GM23338 (cell line): ENCODE data around the gene LMAN2L.

Experiments used
- CREB1 ChIP-seq: fragments of 250-450 bp; sonication (Bioruptor Pico); IDR thresholded peaks from 2 replicates; pipeline ENCODE4 v1.5.0; 2020; ENCODE audit warnings: low read depth, mild to moderate bottlenecking, moderate library complexity
- EZH2 ChIP-seq: fragments of 200-600 bp; sonication (generic); IDR thresholded peaks from one replicate; pipeline ENCODE4 v1.8.0; 2017; ENCODE audit warnings: antibody characterized with exemption, mild to moderate bottlenecking, low read depth; ENCODE audit not compliant: unreplicated experiment
- EZH2phosphoT487 ChIP-seq: fragments of 200-600 bp; sonication (generic); IDR thresholded peaks from one replicate; pipeline ENCODE4 v1.8.1; 2018; ENCODE audit warnings: antibody characterized with exemption; ENCODE audit not compliant: unreplicated experiment
- JUNB ChIP-seq: IDR thresholded peaks from one replicate; pipeline ENCODE4 v1.6.1; 2016; ENCODE audit warnings: antibody characterized with exemption; ENCODE audit not compliant: unreplicated experiment
- POLR2AphosphoS5 ChIP-seq: IDR thresholded peaks from 2 replicates; pipeline ENCODE4 v1.6.1; 2016; ENCODE audit warnings: antibody characterized with exemption, low read depth
- ZNF114 ChIP-seq: fragments of 250-450 bp; sonication (Bioruptor Pico); IDR thresholded peaks from 2 replicates; pipeline ENCODE4 v1.5.0; 2020; ENCODE audit warnings: mild to moderate bottlenecking, moderate library complexity
- ZNF331 ChIP-seq: fragments of 250-450 bp; sonication (Bioruptor Pico); IDR thresholded peaks from 2 replicates; pipeline ENCODE4 v1.5.0; 2020; ENCODE audit warnings: low read depth, mild to moderate bottlenecking, moderate library complexity
- TF ChIP-seq, protein P1 (sequence below): IDR thresholded peaks from one replicate; pipeline ENCODE4 v1.6.1; 2018; ENCODE audit warnings: antibody characterized with exemption; ENCODE audit not compliant: unreplicated experiment
- TF ChIP-seq, protein P2 (sequence below), 2 experiments: fragments of 200-600 bp in 1 of 2; sonication (generic) in 1 of 2; conservative IDR thresholded peaks; 2 replicates each; pipeline versions ENCODE4 v1.5.1 to v1.6.1; 2016 to 2017; ENCODE audit warnings: antibody characterized with exemption in 2 of 2, low read depth in 2 of 2, mild to moderate bottlenecking in 2 of 2, moderate library complexity in 1 of 2
- TF ChIP-seq, protein P3 (sequence below): IDR thresholded peaks from 2 replicates; pipeline ENCODE4 v1.6.1; 2016; ENCODE audit warnings: antibody characterized with exemption
- TF ChIP-seq, protein P4 (sequence below): fragments of 250-450 bp; sonication (Bioruptor Pico); IDR thresholded peaks from 2 replicates; pipeline ENCODE4 v1.5.0; 2020; ENCODE audit warnings: mild to moderate bottlenecking, moderate library complexity

DNA sequence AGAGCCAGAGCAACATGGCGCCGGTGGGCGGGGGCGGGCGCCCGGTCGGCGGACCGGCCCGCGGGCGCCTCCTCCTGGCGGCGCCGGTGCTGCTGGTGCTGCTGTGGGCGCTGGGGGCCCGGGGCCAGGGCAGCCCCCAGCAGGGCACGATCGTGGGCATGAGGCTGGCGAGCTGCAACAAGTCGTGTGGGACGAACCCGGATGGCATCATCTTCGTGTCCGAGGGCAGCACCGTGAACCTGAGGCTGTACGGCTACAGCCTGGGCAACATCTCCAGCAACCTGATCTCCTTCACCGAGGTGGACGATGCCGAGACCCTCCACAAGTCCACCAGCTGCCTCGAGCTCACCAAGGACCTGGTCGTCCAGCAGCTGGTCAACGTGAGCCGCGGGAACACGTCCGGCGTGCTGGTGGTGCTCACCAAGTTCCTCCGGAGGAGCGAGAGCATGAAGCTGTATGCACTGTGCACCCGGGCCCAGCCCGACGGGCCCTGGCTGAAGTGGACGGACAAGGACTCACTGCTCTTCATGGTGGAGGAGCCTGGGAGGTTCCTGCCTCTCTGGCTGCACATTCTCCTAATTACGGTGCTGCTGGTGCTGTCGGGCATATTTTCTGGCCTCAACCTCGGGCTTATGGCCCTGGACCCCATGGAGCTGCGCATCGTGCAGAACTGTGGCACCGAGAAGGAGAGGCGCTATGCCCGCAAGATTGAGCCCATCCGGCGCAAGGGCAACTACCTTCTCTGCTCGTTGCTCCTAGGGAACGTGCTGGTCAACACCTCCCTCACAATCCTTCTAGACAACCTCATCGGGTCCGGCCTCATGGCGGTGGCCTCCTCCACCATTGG, 21.3 kb upstream of the LMAN2L start:
- TF ChIP-seq, protein P1, sequence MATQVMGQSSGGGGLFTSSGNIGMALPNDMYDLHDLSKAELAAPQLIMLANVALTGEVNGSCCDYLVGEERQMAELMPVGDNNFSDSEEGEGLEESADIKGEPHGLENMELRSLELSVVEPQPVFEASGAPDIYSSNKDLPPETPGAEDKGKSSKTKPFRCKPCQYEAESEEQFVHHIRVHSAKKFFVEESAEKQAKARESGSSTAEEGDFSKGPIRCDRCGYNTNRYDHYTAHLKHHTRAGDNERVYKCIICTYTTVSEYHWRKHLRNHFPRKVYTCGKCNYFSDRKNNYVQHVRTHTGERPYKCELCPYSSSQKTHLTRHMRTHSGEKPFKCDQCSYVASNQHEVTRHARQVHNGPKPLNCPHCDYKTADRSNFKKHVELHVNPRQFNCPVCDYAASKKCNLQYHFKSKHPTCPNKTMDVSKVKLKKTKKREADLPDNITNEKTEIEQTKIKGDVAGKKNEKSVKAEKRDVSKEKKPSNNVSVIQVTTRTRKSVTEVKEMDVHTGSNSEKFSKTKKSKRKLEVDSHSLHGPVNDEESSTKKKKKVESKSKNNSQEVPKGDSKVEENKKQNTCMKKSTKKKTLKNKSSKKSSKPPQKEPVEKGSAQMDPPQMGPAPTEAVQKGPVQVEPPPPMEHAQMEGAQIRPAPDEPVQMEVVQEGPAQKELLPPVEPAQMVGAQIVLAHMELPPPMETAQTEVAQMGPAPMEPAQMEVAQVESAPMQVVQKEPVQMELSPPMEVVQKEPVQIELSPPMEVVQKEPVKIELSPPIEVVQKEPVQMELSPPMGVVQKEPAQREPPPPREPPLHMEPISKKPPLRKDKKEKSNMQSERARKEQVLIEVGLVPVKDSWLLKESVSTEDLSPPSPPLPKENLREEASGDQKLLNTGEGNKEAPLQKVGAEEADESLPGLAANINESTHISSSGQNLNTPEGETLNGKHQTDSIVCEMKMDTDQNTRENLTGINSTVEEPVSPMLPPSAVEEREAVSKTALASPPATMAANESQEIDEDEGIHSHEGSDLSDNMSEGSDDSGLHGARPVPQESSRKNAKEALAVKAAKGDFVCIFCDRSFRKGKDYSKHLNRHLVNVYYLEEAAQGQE, result no peak
- TF ChIP-seq, protein P2, sequence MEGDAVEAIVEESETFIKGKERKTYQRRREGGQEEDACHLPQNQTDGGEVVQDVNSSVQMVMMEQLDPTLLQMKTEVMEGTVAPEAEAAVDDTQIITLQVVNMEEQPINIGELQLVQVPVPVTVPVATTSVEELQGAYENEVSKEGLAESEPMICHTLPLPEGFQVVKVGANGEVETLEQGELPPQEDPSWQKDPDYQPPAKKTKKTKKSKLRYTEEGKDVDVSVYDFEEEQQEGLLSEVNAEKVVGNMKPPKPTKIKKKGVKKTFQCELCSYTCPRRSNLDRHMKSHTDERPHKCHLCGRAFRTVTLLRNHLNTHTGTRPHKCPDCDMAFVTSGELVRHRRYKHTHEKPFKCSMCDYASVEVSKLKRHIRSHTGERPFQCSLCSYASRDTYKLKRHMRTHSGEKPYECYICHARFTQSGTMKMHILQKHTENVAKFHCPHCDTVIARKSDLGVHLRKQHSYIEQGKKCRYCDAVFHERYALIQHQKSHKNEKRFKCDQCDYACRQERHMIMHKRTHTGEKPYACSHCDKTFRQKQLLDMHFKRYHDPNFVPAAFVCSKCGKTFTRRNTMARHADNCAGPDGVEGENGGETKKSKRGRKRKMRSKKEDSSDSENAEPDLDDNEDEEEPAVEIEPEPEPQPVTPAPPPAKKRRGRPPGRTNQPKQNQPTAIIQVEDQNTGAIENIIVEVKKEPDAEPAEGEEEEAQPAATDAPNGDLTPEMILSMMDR (conservative IDR thresholded peaks at IDR 0.05; ENCODE audit: low read depth in 2 of 2), result peak; percentile 39 to 53
- TF ChIP-seq POLR2AphosphoS5, result no peak
- no peak for TF ChIP-seq ZNF331 (CRISPR knock-in tag)
- no peak for TF ChIP-seq EZH2
- no peak for TF ChIP-seq EZH2phosphoT487
- no peak for TF ChIP-seq JUNB
- TF ChIP-seq, protein P3, sequence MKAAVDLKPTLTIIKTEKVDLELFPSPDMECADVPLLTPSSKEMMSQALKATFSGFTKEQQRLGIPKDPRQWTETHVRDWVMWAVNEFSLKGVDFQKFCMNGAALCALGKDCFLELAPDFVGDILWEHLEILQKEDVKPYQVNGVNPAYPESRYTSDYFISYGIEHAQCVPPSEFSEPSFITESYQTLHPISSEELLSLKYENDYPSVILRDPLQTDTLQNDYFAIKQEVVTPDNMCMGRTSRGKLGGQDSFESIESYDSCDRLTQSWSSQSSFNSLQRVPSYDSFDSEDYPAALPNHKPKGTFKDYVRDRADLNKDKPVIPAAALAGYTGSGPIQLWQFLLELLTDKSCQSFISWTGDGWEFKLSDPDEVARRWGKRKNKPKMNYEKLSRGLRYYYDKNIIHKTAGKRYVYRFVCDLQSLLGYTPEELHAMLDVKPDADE, result no peak
- no peak for TF ChIP-seq CREB1 (CRISPR knock-in tag)
- no peak for TF ChIP-seq ZNF114
- TF ChIP-seq, protein P4, sequence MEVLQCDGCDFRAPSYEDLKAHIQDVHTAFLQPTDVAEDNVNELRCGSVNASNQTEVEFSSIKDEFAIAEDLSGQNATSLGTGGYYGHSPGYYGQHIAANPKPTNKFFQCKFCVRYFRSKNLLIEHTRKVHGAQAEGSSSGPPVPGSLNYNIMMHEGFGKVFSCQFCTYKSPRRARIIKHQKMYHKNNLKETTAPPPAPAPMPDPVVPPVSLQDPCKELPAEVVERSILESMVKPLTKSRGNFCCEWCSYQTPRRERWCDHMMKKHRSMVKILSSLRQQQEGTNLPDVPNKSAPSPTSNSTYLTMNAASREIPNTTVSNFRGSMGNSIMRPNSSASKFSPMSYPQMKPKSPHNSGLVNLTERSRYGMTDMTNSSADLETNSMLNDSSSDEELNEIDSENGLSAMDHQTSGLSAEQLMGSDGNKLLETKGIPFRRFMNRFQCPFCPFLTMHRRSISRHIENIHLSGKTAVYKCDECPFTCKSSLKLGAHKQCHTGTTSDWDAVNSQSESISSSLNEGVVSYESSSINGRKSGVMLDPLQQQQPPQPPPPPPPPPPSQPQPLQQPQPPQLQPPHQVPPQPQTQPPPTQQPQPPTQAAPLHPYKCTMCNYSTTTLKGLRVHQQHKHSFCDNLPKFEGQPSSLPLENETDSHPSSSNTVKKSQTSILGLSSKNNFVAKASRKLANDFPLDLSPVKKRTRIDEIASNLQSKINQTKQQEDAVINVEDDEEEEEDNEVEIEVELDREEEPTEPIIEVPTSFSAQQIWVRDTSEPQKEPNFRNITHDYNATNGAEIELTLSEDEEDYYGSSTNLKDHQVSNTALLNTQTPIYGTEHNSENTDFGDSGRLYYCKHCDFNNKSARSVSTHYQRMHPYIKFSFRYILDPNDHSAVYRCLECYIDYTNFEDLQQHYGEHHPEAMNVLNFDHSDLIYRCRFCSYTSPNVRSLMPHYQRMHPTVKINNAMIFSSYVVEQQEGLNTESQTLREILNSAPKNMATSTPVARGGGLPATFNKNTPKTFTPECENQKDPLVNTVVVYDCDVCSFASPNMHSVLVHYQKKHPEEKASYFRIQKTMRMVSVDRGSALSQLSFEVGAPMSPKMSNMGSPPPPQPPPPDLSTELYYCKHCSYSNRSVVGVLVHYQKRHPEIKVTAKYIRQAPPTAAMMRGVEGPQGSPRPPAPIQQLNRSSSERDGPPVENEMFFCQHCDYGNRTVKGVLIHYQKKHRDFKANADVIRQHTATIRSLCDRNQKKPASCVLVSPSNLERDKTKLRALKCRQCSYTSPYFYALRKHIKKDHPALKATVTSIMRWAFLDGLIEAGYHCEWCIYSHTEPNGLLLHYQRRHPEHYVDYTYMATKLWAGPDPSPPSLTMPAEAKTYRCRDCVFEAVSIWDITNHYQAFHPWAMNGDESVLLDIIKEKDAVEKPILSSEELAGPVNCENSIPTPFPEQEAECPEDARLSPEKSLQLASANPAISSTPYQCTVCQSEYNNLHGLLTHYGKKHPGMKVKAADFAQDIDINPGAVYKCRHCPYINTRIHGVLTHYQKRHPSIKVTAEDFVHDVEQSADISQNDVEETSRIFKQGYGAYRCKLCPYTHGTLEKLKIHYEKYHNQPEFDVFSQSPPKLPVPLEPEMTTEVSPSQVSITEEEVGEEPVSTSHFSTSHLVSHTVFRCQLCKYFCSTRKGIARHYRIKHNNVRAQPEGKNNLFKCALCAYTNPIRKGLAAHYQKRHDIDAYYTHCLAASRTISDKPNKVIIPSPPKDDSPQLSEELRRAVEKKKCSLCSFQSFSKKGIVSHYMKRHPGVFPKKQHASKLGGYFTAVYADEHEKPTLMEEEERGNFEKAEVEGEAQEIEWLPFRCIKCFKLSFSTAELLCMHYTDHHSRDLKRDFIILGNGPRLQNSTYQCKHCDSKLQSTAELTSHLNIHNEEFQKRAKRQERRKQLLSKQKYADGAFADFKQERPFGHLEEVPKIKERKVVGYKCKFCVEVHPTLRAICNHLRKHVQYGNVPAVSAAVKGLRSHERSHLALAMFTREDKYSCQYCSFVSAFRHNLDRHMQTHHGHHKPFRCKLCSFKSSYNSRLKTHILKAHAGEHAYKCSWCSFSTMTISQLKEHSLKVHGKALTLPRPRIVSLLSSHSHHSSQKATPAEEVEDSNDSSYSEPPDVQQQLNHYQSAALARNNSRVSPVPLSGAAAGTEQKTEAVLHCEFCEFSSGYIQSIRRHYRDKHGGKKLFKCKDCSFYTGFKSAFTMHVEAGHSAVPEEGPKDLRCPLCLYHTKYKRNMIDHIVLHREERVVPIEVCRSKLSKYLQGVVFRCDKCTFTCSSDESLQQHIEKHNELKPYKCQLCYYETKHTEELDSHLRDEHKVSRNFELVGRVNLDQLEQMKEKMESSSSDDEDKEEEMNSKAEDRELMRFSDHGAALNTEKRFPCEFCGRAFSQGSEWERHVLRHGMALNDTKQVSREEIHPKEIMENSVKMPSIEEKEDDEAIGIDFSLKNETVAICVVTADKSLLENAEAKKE (CRISPR knock-in tag), result no peak
